Left renal pelvis (tissue), 4 donors: ENCODE results near the gene SIDT1. TPM values are rescaled to one million over a fixed set of nuclear protein-coding genes. Genes with fewer than 3 reads are reported as not detected.

Experiments used
- DNase-seq, 4 donors: peaks; one replicate each; pipeline ENCODE4 v3.0.0-alpha.2; 2013; ENCODE audit warnings: low read depth in 4 of 4, low spot score in 3 of 4
- polyA plus RNA-seq, 4 donors: library from polyadenylated mRNA; unstranded; fragments of 120-200 nt; gene quantifications; one replicate each; pipeline ENCODE4 v1.2.1, GENCODE V29; 2013; ENCODE audit not compliant: insufficient read length in 4 of 4

The SIDT1 gene
- polyA plus RNA-seq, 4 donors = 2.4 to 3.7 (median 2.8) TPM

GRCh38 chr3:113589971-113590370, 57.6 kb downstream of the SIDT1 start:
- DNase-seq = no peak

- no peak for DNase-seq
These were observed 58.6 kb downstream of the SIDT1 start for GRCh38 chr3:113590983-113591382.

GRCh38 chr3:113594066-113594465, 61.7 kb downstream of the SIDT1 start:
- no peak for DNase-seq

GRCh38 chr3:113597596-113598354, 65.4 kb downstream of the SIDT1 start:
- no peak for DNase-seq

GRCh38 chr3:113600418-113601182, 68.2 kb downstream of the SIDT1 start:
- DNase-seq = no peak

- DNase-seq = no peak
These were observed 68.9 kb downstream of the SIDT1 start for GRCh38 chr3:113601240-113601639.

- no peak for DNase-seq
These were observed 69.9 kb downstream of the SIDT1 start for GRCh38 chr3:113602256-113602655.

- DNase-seq = no peak
These were observed 70.5 kb downstream of the SIDT1 start for GRCh38 chr3:113602836-113603235.

- DNase-seq = no peak
These were observed 74.3 kb downstream of the SIDT1 start for GRCh38 chr3:113606539-113607218.

GRCh38 chr3:113607219-113607596, 74.9 kb downstream of the SIDT1 start:
- no peak for DNase-seq

GRCh38 chr3:113614402-113614801, 82.0 kb downstream of the SIDT1 start:
- no peak for DNase-seq

- no peak for DNase-seq
These were observed 83.6 kb downstream of the SIDT1 start for GRCh38 chr3:113615976-113616375.

- DNase-seq = no peak
These were observed 85.4 kb downstream of the SIDT1 start for GRCh38 chr3:113617726-113618125.

GRCh38 chr3:113620091-113620490, 87.7 kb downstream of the SIDT1 start:
- no peak for DNase-seq

GRCh38 chr3:113623324-113623723, 91.0 kb downstream of the SIDT1 start:
- no peak for DNase-seq

GRCh38 chr3:113623811-113624210, 91.5 kb downstream of the SIDT1 start:
- DNase-seq = no peak

GRCh38 chr3:113625834-113626233, 93.5 kb downstream of the SIDT1 start:
- no peak for DNase-seq

GRCh38 chr3:113626503-113627371, 94.4 kb downstream of the SIDT1 start:
- peak in 1 of 4 donors; percentile 29 for DNase-seq

- DNase-seq = no peak
These were observed 96.0 kb downstream of the SIDT1 start for GRCh38 chr3:113628316-113628715.

GRCh38 chr3:113628788-113629187, 96.4 kb downstream of the SIDT1 start:
- no peak for DNase-seq
